LoVo (cell line): ENCODE results near the gene MAP2K1.
"Not testable (repeated sequence)": the region's sequence is repeated elsewhere in the genome, so short reads cannot be mapped to it uniquely, and the experiment has no call there.

Experiments used
- DNase-seq: peaks from one replicate; pipeline ENCODE4 v3.0.0-alpha.2; 2016; ENCODE audit warnings: low spot score

MAP2K1 gene

DNA sequence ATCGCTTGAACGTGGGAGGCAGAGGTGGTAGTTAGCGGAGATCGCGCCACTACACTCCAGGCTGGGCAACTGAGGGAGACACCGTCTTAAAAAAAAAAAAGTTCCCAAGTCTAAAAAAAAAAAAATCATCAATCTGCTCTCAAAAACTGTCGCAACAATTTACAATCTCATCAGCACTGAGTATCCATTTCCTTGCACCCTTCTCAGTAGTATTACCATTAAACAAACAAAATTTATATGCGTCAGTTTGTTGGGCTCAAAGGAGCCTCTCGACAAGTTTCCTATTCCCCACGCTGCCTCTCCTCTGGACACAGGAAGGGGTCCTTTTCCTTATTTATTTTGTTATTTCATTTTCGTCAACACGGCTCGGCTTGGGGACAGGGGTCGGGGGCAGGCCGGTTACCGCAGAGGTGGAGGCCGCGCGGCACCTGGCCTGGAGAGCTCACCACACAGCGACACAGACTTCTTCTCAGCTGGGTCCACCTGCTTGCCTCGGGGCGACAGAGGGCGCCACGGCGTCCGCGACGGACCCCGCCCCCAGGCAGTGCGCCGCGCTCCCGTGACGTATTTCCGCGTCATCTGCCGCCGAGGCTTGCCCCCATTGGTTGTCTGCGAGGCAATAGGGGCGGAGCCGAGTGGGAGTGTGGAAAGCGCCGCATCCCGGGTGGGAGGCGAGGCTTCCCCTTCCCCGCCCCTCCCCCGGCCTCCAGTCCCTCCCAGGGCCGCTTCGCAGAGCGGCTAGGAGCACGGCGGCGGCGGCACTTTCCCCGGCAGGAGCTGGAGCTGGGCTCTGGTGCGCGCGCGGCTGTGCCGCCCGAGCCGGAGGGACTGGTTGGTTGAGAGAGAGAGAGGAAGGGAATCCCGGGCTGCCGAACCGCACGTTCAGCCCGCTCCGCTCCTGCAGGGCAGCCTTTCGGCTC, at the start of gene MAP2K1:
Gene MAP2K1 (plus strand): TSS at position 709 of the 920 bp plus-strand sequence. CDS start 436 bp downstream, outside the sequence.
- peak; percentile 100 for DNase-seq

DNA sequence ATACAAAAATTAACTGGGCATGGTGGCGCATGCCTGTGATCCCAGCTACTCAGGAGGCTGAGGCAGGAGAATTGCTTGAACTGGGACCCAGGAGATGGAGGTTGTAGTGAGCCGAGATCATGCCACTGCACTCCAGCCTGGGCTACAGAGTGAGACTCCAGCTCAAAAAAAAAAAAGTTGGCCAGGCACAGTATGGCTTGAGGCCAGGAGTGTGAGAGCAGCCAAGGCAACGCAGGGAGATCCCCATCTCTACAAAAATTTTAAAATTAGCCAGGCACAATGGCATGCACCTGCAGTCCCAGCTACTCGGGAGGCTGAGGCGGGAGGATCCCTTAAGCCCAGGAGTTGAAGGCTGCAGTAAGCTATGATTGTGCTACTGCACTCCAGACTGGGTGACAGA, 38.2 kb upstream of the MAP2K1 start:
- DNase-seq = not testable (repeated sequence)

DNA sequence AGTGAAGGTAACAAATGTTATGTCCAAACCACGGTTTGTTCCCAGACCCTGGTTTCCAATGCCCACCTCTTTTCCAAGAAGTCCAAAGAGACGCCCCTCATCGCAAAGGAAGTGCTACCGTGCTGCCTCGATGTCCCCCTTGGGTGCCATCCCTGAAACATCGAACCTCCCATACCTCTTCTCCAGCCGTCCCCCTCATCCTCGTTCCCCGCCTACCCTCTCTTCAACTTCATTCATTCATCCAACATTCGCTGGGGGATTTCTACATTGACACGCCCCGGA, 30.7 kb upstream of the MAP2K1 start:
- DNase-seq = no peak

DNA sequence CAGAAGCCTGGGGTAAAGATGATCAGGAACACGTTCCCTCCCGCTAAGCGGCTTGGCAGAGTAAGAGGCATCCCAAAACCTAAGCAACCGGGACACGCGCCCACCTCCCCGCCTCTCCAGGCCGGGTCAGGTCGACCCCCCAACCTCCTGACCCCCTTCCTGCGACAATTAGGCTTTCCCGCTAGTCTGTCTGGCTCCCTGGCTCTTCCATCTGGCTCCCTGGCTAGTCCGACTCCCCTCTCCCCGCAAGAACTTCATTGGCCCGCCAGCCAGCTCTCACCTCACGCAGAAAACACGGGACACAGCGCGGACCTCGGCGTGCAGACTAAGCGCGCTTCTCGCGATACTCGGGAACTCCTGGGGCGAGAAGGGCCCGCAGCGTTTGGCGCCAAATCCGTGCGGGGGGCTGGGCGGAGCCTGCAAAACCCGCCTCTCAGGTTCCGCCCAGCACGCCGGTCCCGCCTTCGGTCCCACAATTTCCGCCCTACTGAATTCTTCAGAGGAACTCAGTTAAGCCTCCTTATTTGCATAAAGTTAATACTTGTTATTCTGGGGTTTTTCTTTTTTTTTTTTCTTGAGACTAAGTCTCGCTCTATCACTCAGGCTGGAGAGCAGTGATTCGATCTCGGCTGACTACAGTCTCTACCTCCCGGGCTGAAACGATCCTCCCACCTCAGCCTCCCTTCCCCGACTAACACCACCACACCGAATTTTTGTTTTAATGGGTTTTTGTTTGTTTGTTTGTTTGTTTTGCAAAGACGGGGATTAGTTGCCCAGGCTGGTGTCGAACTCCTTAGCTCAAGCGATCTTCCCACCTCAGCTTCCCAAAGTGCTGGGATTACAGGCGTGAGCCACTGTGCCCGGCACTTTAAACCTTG, 30.1 kb upstream of the MAP2K1 start, which contains the start of gene TIPIN:
Gene TIPIN (minus strand): TSS at position 327 of the 878 bp plus-strand sequence. CDS start 3,738 bp downstream, outside the sequence.
- peak; percentile 100 for DNase-seq

DNA sequence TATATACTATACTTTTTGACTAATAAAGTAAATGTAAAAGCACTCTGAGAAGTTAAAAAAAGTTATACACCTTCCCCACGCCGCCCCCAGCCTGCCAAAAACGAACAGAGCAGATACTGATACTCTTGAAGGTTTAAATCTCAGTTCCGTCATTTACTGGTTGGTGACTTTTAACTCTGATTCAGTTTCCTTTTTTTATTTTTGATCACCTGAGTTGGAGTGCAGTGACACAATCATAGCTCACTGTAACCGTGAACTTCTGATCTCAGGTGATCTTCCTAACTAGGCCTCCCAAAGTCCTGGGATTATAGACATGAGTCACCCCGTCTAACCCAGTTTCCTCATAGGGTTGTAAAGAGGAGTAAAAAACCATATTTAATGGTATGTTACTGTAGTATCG, 27.0 kb upstream of the MAP2K1 start:
- DNase-seq = peak; percentile 64

DNA sequence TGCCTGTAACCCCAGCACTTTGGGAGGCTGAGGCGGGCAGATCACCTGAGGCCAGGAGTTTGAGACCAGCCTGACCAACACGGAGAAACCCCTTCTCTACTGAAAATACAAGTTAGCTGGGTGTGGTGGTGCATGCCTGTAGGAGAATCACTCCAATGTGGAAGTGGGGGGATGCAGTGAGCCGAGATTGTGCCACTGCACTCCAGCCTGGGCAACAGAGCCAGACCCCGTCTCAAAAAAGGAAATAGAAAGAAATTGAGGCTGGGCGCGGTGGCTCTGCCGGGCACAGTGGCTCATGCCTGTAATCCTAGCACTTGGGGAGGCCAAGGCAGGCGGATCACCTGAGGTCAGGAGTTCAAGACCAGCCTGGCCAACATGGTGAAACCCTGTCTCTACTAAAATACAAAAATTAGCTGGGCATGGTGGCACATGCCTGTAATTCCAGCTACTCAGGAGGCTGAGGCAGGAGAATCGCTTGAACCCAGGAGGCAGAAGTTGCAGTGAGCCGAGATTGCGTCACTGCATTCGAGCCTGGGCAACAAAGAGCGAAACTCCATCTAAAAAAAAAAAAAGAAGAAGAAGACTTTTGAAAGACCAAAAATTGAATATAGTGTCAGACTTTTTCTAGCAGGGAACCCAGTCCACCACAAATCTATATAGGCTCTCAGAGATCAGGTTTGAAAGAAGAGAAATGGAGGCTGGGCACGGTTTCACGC, 24.8 kb upstream of the MAP2K1 start:
- not testable (repeated sequence) for DNase-seq

DNA sequence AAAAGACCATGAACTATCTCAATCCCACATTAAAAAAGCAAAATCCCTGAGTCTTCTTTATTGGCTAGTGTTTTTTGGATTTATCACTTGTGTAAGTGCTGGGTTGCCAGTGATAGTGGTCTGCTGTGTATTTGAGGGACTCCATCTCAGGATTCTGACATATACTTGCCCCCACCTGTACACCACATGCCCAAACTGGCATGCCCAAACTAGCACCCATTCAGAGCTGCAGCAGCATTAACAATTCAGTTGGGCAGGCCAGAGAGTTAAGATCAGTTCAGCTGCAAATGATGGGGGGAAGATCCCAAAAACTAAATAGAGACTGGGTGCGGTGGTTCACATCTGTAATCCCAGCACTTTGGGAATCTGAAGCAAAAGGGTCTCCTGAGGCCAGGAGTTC, 23.9 kb upstream of the MAP2K1 start:
- DNase-seq = no peak

DNA sequence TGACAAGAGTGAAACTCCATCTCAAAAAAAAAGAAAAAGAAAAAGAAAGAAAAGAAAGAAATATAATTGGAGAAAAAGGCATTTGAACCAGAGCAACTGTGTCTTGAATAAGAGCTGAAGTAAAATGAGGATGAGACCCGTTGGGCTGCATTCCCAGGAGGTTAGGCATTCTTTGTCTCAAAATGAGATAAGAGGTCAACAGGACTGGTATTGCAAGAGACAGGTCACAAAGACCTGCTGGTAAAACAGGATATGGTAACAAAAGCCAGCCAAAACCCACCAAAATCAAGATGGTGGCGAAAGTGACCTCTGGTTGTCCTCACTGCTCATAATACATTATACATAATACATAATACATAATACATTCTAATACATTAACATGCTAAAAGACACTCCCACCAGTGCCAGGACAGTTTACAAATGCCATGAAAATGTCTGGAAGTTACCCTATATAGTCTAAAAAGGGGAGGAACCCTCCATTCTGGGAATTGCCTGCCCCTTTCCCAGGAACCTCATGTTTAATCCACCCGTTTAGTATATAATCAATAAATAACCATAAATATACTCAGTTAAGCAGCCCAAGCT, 21.7 kb upstream of the MAP2K1 start:
- DNase-seq = no peak

DNA sequence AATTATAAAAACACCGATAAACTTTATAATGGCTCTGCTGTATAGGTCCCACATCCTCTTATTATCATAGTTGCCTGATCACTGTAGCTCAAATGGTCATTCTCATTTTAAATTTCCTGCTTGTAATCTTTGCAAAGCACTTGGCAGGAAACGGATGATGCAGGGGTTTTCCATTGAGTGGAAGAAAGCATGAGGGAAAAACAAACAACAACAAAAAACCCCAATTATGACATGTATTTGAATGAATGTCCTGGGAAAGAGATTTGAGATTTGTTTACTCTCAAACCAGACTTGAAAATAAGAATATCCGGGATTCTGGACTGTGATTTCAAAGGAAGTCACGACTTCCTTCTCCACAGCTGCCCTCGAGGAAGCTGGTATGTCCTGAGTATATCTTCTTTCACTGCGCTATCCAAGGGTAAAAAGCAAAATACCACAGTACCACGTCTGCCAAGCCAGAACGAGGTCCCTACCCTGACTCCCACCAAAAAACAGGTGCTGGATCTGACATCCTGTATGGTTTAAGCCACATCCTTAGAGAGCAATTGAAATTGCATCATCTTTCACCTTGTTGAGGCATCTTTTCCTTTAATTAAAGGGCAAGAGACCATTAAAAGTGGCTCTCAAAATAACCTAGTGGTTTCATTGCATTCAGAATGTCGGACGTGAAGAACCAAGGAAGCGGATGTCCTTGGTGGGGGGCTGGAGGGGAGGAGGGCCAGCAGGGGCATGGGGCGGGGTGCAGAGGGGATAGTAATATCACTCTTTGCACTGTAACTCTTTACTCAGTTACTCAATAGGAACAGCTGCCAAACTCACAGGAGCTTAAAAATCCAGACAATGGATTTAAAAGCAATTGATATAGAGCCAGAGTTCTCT, 16.7 kb upstream of the MAP2K1 start:
- DNase-seq = no peak

DNA sequence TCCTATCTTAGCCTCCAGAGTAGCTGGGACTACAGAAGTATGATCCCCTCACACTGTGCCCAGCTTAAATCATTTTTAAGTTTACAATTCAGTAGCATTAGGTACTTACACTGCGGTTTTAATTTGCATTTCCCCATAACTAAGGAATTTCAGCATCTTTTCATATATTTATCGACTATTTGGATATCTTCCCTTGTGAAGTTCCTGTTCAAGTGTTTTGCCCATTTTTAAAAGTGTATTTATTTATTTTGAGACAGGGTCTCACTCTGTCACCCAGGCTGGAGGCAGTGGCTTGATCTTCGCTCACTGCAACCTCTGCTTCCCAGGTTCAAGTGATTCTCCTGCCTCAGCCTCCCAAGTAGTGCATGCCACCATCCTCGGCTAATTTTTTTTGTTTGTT, 12.5 kb upstream of the MAP2K1 start:
- no peak for DNase-seq

DNA sequence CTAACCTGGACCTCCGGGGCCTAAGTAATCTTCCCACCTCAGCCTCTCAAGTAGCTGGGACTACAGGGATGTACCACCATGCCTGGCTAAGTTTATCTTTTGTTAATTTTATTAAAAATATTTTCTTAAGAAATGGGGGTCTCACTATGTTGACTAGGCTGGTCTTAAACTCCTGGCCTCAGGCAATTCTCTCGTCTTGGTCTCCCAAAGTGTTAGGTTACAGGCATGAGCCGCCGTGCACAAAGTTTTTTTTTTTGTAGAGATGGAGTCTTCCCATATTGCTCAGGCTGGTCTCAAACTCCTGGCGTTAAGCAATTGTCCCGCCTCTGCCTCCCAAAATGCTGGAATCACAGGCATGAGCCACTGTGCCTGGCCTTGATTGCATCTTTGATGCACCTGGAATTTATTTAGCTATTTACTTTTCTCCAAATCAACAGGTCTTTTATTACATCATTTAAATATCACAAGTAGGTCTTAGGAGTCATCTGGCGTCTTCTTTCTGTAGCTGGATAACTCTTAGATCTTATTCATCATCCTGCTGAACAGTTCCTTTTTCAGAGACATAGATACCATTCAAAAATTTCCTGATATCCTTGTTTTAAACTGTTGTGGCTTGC, 7.8 kb upstream of the MAP2K1 start:
- no peak for DNase-seq

DNA sequence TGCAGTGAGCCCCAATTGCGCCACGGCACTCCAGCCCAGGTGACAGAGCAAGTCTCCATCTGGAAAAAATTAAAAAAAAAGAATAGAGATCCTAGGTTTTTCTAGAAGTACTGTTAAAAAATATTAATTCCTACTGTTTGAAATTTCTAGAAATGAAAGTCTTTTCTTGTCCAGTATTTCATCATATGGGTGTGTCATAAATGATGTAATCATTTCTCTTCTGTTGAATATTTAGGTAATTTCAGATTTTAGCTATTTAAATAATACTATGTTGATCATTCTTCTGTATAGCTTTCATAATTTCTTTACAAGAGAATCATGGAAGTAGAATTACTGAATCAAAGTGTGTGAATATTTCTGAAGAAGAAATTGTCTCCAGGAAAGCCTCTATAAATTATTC, 5.3 kb upstream of the MAP2K1 start:
- not testable (repeated sequence) for DNase-seq

DNA sequence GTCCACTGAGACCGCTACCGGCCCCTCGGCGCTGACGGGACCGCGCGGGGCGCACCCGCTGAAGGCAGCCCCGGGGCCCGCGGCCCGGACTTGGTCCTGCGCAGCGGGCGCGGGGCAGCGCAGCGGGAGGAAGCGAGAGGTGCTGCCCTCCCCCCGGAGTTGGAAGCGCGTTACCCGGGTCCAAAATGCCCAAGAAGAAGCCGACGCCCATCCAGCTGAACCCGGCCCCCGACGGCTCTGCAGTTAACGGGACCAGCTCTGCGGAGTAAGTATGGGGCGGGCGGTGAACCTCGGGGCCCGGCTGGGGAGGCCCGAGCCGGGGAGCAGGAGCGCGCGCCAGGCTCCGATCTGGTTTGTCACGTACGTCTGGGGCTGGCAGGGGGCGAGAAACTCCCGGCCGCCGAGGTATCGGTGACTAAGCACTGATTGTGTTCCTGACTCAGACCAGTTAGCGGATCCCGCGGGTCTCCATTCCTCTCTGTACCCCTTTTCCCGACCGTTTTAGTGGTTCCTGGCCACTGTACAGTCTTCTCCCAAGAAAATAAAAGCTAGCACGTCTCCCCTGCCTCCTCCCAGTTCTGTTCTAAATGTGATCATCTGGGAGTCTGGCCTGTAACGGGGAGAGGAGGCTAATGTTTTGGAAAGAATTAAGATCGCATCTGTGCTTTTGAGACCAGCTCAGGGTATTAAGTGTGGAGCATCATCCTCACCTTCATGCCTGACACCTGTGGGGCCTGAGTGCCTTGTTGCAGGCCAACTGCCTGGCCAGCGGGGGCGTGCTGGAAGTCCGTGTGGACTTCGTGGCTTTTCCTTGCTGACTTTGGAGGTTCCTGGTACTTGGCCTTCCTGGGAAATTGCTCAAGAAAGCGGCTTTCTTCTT, 691 bp downstream of the MAP2K1 start:
- DNase-seq = peak; percentile 68

DNA sequence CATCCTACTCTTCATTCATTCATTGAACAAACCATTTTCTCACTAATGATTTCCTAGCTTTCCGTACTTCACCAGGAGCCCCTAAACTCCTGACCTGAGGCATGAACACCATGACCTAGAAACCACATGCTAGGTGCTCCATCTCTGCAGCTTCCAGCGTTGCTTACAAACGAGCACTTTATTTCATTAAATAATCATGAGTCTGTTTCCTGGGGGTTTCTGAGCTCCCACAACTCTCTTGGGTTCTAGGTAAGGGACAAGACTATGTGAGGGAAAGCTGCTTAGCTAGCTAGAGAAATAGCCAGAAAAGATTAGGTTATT, 1.3 kb downstream of the MAP2K1 start:
- no peak for DNase-seq

DNA sequence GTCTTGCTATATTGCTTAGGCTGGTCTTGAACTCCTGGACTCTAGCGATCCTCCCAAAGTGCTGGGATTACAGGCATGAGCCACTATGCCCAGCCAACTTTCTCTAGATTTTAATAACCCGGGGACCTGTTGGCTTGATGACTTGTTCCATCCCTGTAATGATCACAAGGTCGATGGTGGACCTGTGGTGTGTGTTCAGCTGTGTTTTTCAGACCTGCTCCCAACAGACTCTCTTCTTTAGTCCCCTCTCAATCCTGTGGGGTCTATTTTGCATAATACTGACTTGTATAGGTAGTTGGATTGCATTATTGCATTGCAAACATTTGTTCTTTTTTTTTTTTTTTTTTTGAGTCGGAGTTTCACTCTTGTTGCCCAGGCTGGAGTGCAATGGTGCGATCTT, 1.9 kb downstream of the MAP2K1 start:
- no peak for DNase-seq

DNA sequence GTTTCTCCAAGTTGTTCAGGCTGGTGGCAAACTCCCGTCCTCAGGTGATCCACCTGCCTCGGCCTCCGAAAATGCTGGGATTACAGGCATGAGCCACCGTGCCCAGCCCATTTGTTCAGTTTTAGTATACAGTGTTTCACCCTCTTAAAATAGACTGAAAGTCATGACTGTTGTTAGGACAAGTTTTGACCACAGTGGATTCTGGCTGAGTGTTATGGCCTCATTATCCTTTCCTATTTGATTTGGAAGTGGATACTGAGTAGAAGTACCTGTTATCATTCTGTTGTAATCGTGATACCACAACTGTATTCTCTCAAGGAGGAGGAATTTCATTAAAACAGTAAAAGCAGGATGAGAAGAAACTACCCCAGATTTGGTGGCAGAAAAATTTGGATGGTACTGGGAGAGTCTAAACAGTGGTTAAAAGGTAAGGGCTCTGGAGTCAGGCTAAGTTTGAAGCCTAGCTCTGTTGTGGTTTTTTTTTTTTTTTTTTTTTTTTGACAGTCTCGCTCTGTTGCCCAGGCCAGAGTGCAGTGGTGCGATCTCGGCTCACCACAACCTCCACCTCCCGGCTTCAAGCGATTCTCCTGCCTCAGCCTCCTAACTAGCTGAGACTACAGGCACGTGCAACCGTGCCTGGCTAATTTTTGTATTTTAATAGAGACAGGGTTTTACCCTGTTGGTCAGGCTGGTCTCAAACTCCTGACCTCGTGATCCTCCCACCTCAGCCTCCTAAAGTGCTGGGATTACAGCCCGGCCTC, 2.6 kb downstream of the MAP2K1 start:
- DNase-seq = no peak

DNA sequence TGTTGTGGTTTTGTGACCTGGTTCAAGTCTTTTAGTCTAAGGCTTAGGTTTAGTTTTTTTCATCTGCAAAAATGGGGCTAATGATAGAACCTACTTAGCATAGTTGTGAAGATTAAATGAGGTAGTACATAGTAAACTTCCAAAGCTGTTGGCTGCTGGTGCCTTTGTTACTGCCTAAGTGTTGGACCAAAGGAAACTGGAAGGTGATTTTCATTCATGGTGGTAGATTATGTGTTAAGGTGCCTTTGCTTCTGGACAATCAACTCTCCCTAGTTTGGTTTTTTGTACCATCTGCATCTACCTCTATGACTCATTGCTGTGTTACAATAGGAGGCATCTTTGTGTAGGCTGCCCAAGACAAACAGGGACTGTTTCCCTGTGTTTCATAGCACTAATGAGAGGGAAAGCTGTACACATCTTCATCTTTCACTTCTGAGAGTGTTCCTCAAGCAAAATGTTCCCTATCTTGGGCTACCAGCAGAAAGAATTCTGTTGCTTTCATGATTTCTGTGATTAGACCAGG, 3.2 kb downstream of the MAP2K1 start:
- DNase-seq = no peak

DNA sequence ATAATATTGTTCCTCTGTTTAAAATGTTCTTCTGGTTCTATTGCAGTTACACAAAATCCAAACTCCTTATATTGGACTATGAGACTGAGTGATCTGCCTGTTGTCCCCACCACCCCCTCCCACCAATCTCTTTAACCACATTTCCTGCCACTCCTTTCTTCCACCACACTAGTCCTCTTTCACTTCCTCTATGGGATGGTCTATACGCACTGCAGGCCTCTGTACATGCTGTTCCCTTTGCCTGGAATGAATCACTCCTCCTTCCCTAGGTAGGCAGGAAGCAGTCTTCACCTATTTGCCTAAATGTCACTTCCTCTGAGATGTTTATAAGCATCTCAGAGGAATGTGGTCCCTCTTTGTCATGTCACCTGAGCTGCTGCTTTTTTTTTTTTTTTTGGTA, 4.0 kb downstream of the MAP2K1 start:
- no peak for DNase-seq

DNA sequence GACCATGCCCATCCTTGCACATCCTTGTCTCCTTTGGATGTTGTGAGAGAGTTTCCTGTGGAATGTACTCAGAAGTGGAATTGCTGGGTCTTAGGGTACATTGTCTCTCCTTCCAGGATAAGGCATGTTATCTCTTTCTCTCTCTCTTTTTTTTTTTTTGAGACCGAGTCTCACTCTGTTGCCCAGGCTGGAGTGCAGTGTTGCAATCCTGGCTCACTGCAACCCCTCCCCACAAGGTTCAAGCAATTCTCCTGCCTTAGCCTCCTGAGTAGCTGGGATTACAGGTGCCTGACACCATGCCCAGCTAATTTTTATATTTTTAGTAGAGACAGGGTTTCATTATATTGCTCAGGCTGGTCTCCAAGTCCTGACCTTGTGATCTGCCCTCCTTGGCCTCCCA, 6.3 kb downstream of the MAP2K1 start:
- not testable (repeated sequence) for DNase-seq
